Middle frontal gyrus (tissue), 1 donor: ENCODE measurements around the gene ABCA8.

ENCODE experiments used
- DNase-seq: peaks from one replicate; pipeline ENCODE4 v3.0.0-alpha.2; 2015; ENCODE audit warnings: low spot score; ENCODE audit errors: extremely low spot score

The ABCA8 gene

GRCh38 chr17:68942389-68942788 lies 12.8 kb downstream of the ABCA8 start:
- DNase-seq = no peak

GRCh38 chr17:68941761-68942160 lies 13.4 kb downstream of the ABCA8 start:
- DNase-seq = no peak

DNA sequence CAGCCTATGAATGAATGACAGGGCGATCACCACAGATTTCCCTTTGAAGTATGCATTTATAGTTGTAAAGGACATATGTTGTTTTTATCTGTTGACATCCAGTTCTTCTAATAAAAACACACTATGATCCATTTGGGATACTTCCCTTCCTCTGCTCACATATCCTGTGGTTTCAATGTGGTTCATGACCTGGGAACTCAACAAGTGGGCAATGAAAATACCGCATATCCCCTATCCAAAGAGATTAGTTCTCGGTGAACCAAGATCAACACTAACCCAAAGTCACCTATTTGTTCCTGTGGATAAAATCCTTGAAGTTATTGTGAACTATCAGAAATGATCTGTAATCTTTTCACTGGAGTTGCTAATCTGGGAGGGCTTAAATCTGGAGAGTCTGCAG lies 16.0 kb downstream of the ABCA8 start:
- DNase-seq = no peak

DNA sequence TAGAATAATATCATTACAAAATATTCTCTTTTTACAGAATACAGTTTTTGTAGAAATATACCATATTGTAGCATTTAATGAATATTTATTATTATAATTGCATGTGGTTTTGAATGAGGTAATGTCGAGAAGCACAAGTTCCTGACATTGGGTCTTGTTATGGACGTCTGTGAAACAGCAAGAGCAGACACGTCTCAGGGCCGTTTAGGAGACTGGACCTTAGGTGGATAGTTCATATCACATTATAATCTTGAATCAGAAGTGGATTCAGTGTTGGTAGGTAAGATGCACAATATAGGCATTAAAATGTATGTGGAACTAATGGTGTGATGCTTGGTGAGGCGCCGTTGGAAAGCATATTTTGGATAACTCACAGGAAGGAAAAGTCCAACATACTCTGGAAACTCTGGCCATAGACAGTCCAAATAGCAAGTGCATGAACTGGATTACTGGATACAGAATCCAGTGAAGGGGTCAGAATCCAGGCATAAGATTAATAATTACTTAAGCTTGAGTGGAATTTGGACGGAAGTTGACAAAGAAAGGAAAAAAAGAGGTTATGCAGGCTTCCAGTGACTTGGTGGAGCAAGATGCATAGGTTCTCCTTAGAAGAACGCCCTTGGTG lies 17.2 kb downstream of the ABCA8 start:
- DNase-seq = no peak

GRCh38 chr17:68927516-68927915 lies 27.7 kb downstream of the ABCA8 start:
- no peak for DNase-seq

- DNase-seq = no peak
Measured at GRCh38 chr17:68924793-68925720, 30.1 kb downstream of the ABCA8 start.

DNA sequence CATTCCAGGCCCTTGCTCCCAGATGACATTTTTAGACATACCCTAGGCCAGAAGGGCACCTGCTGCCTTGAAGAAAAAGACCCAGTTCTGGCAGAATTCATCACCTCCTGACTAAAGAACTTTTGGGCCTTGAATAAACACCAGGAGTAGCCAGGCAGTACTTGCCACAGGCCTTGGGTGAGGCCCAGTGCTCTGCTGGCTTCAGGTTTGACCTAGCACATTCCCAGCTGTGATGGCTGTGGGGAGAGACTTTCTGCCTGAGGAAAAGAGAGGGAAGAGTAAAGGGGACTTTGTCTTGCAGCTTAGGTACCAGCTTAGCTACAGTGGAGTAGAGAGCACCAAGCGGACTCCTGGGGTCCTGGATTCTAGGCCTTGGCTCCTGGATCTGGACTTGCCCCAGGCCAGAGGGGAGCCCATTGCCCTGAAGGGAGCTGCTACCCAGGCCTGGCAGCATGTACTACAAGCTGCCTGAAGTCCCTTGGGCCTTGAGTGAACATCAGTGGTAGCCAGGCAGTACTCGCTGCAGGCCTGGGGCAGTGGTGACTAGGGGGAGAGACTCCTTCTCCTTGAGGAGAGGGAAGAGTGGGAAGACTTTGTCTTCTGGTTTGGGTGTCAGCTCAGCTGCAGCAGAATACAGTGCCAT lies 44.3 kb downstream of the ABCA8 start:
- no peak for DNase-seq

DNA sequence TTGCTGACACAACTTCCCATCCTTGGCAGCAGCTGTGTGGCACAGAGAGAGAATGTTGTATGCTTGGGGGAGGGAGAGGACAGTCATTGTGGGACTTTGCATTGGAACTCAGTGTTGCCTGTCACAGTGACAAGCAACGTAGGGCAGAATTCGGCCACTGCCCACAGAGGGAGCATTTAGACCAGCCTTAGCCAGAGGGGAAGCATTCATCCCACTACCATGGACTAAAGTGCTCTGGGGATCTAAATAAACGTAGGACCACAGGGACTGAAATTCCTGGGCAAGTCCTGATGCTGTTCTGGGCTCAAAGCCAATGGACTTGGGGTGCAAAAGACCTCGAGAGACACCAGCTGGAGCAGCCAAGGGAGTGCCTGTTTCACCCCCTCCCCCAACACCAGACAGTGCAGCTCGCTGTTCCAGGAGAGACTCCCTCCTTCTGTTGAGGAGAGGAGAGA lies 44.9 kb downstream of the ABCA8 start:
- DNase-seq = peak; percentile 45

- no peak for DNase-seq
Measured at GRCh38 chr17:68909066-68909465, 46.1 kb downstream of the ABCA8 start.

DNA sequence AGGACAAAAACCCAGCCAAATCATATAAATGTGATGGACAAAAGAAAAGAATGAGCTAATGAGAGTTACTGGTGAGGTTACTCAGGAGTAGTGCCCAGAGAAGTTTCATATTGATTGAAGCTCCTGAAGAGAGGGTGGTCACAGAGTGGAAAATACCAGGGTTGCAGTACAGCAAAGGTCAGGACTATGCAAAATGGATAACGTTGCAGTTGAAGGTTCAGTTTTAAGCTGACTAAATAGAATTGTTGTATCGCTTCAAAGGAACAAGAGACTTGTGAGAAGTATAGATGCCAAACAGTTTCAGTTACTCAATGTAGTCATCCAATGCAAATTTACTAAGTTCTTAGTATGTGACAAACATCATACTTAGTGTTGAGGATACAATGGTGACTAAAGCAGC lies 47.1 kb downstream of the ABCA8 start:
- DNase-seq = no peak

- no peak for DNase-seq
Measured at GRCh38 chr17:68906638-68907037, 48.6 kb downstream of the ABCA8 start.

GRCh38 chr17:68903286-68903685 lies 51.9 kb downstream of the ABCA8 start:
- no peak for DNase-seq

DNA sequence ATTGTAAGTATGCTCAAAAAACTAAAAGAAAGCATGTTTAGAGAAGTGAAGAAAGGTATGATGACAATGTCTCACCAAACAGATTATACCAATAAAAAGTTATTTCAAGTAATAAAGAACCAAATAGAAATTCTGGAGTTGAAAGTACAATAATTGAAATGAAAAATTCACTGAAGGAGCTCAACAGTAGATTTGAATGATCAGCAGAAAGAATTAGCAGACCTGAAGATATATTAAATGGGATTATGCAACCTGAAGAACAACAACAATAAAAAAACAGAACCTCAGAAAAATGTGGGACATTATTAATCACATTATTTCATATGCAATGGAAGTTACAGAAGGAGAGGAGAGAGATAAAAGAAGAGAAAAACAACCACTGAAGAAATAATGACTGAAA lies 57.6 kb downstream of the ABCA8 start:
- no peak for DNase-seq

GRCh38 chr17:68892658-68893057 lies 62.5 kb downstream of the ABCA8 start:
- DNase-seq = no peak

DNA sequence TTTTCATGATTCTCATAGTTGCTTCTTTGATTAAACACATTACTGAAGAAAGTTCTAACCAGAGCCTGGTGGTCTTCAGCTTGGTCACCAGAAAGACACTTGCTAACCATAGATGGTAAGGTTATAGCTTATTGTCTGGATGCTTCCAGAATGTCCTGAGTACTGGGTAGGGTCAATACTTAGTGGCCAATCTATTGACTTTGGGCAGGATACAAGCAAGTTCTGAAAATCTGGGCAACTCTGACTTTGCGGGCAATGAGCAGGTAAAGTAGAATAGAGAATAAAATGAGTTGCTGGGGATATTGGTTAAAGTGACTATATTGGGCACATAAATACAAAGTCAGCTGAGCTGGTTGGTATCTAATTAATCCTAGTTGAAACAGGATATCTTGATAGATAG lies 63.0 kb downstream of the ABCA8 start:
- no peak for DNase-seq

DNA sequence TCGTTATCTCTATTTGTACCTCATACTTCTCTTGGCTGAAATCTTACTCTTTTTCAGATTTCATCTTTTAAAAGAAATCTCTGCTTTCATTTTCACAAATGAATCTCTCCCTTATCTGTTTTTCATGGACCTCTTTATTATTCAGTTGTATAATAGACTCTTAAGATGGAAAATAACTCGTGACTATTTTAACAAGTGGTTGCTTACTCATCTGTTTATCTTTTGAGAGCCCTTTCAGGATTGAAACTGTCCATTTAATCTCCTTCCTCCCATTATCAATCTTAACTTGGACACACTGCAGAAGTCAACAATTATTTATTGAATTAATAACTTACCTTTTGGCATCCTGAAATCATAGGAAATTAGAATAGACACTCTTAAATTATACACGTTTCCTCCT lies 68.8 kb downstream of the ABCA8 start:
- no peak for DNase-seq

- no peak for DNase-seq
Measured at GRCh38 chr17:68884888-68885287, 70.3 kb downstream of the ABCA8 start.

DNA sequence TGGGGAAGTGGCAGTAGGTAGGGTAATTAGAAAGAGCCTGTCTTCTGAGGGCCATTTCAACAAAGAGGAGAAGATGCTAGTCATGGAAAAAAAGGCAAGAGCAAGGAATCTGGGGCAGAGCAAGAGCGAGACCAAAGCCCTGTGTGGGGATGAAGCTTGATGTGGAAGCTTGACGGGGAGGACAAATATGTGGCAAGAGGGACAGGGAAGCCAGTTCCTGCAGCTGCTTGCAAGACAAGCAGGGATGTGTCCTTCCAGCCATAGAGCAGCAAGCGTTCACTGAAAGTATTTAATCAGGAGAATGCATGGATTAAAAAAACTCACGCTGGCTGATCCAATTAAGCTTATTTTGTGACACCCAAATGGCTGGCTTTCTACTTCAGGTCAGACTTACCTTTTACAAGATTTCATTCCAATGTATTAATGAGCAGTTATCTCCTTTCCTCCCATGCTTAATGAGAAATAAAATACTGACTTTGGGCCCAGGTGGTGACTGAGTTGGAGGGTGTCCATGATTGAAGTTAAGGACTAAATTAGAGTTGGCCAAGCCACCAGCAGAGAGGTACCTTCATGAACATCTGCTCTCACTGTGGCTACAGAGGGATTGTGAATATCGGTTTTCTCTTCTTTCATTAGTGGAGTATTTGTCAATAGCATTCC lies 76.8 kb downstream of the ABCA8 start:
- no peak for DNase-seq

GRCh38 chr17:68871447-68871846 lies 83.7 kb downstream of the ABCA8 start:
- DNase-seq = no peak

DNA sequence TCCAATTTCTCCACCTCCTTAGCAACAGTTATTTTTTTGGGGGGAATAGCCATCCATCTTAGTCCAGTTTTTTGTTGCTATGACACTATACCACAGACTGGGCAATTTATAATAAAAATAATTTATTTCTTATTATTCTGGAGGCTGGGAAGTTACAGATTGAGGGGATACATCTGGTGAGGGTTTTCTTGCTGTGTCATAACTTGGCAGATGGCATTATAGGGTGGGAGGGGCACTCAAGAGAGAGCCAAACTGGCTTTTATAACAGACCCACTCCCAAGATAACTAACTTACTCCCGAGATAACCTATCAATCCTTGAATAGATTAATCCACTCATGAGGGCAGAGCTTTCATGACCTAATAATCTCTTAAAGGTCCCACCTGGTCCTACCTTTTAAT lies 84.2 kb downstream of the ABCA8 start:
- no peak for DNase-seq

DNA sequence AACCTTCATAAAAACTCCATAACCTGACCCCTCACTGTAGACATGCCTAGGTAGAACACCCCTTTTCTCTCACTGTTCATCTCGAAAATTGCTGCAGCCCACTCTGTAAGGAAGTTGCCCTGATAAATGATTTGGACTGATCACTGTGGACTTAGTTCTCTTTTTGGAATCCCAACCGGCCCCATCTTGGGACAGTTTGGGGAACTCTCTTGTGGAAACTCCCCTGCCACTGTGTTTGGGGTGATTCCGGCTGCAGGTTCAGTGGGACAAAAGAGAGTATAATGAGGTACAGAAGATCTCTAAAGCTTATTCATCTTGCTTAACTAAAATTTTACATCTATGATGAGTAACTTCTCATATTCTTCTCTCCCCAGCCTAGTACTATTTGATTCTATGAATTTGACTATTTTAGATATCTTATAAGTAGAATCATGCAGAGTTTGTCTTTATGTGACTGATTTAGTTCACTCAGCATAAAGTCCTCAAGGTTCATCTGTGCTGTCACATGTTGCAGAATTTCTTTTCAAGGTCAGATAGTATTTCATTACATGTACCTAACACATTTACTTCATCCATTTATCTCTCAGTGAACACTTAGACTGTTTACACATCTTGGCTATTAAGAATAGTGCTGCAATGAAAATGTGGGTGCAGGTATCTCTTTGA lies 84.9 kb downstream of the ABCA8 start:
- DNase-seq = no peak
